PC-3 (cell line): ENCODE measurements around the gene EPRS1. TPM values are rescaled to one million over a fixed set of nuclear protein-coding genes. Genes with fewer than 3 reads are reported as not detected.

Source experiments
- ATAC-seq: fragments of 200-7000 bp; cut with Tn5 transposase; 2 replicates; pipeline ENCODE4 v1.9.1; 2020; ENCODE audit warnings: mild to moderate bottlenecking, moderate library complexity
- BruUV-seq: library from RNA; stranded (reverse); fragments of 400-500 nt; replicated peaks from 2 replicates; lab custom pipeline; 2021; lab: Mats Ljungman, UMichigan
- CTCF ChIA-PET: fragments of 300-600 bp; sonication (Branson Sonifier 250); formaldehyde crosslinking; loops from one replicate; lab custom pipeline; 2022; ENCODE audit warnings: antibody characterized with exemption; lab: Charles Lee
- POLR2A ChIA-PET: fragments of 300-600 bp; sonication (Branson Sonifier 250); formaldehyde crosslinking; loops from one replicate; lab custom pipeline; 2022; ENCODE audit warnings: antibody characterized with exemption; ENCODE audit not compliant: unreplicated experiment; lab: Charles Lee
- DNase-seq: peaks from one replicate; pipeline ENCODE4 v3.0.0-alpha.2; 2015
- H2AFZ ChIP-seq: fragments of 300-600 bp; sonication (generic); 2 replicates; pipeline ENCODE4 v1.6.0; 2016; ENCODE audit warnings: antibody characterized with exemption, low read length
- H3F3A ChIP-seq: fragments of 300-600 bp; sonication (generic); one replicate; pipeline ENCODE4 v1.6.0; 2017; ENCODE audit warnings: antibody characterized with exemption, low read length, control low read depth, mild to moderate bottlenecking; ENCODE audit not compliant: unreplicated experiment
- H3K27ac ChIP-seq: fragments of 300-600 bp; sonication (generic); 2 replicates; pipeline ENCODE4 v1.5.1; 2016; ENCODE audit warnings: mild to moderate bottlenecking, low read length
- H3K27me3 ChIP-seq: fragments of 300-600 bp; sonication (generic); 2 replicates; pipeline ENCODE4 v1.6.1; 2016; ENCODE audit warnings: low read length, mixed read lengths
- H3K36me3 ChIP-seq: fragments of 300-600 bp; sonication (generic); 2 replicates; pipeline ENCODE4 v1.6.1; 2016; ENCODE audit warnings: low read depth, mixed run types, low read length, mixed read lengths
- H3K4me1 ChIP-seq: fragments of 300-600 bp; sonication (generic); 2 replicates; pipeline ENCODE4 v1.5.1; 2016; ENCODE audit warnings: low read length; ENCODE audit not compliant: insufficient read depth
- H3K4me2 ChIP-seq: fragments of 300-600 bp; sonication (generic); 2 replicates; pipeline ENCODE4 v1.6.0; 2016; ENCODE audit warnings: low read length
- H3K4me3 ChIP-seq: fragments of 300-600 bp; sonication (generic); 2 replicates; pipeline ENCODE4 v1.5.1; 2016; ENCODE audit warnings: mild to moderate bottlenecking, low read length, mixed read lengths
- H3K79me2 ChIP-seq: fragments of 300-600 bp; sonication (generic); 2 replicates; pipeline ENCODE4 v1.6.1; 2017; ENCODE audit warnings: low read length, mixed read lengths
- H3K9ac ChIP-seq: fragments of 300-600 bp; sonication (generic); 2 replicates; pipeline ENCODE4 v1.6.0; 2016; ENCODE audit warnings: mild to moderate bottlenecking, low read length
- H3K9me2 ChIP-seq: fragments of 300-600 bp; sonication (generic); replicated peaks from 2 replicates; pipeline ENCODE4 v1.6.1; 2016; ENCODE audit warnings: mixed run types, low read length, mixed read lengths
- H3K9me3 ChIP-seq: fragments of 300-600 bp; sonication (generic); 2 replicates; pipeline ENCODE4 v1.6.1; 2016; ENCODE audit warnings: low read length, mixed read lengths
- H4K20me1 ChIP-seq: fragments of 300-600 bp; sonication (generic); 2 replicates; pipeline ENCODE4 v1.6.1; 2016; ENCODE audit warnings: low read length, mixed read lengths
- EZH2 ChIP-seq: fragments of 300-600 bp; sonication (generic); IDR thresholded peaks from one replicate; pipeline ENCODE4 v1.6.1; 2017; ENCODE audit warnings: antibody characterized with exemption, mild to moderate bottlenecking, low read length; ENCODE audit not compliant: unreplicated experiment
- EZH2phosphoT487 ChIP-seq: fragments of 300-600 bp; sonication (generic); IDR thresholded peaks from 2 replicates; pipeline ENCODE4 v1.6.1; 2018; ENCODE audit warnings: mild to moderate bottlenecking, antibody characterized with exemption, low read length, borderline replicate concordance
- intact Hi-C: fragments of 100-400 bp; cut with micrococcal nuclease; formaldehyde crosslinking; loops from 2 replicates; pipeline ENCODE4 v1.9.0; 2023
- total RNA-seq: library from RNA; depleted of rRNA; stranded (reverse); fragments of >200 nt; gene quantifications from 2 replicates; pipeline ENCODE4 v1.2.3, GENCODE V29; 2014
- TF ChIP-seq, protein P1 (sequence below): fragments of 300-600 bp; sonication (generic); conservative IDR thresholded peaks from 2 replicates; pipeline ENCODE4 v1.5.1; 2017; ENCODE audit warnings: antibody characterized with exemption, low read depth, mild to moderate bottlenecking, low read length

The EPRS1 gene
- total RNA-seq, 1 experiment from 2014 or later, result 226 TPM

DNA sequence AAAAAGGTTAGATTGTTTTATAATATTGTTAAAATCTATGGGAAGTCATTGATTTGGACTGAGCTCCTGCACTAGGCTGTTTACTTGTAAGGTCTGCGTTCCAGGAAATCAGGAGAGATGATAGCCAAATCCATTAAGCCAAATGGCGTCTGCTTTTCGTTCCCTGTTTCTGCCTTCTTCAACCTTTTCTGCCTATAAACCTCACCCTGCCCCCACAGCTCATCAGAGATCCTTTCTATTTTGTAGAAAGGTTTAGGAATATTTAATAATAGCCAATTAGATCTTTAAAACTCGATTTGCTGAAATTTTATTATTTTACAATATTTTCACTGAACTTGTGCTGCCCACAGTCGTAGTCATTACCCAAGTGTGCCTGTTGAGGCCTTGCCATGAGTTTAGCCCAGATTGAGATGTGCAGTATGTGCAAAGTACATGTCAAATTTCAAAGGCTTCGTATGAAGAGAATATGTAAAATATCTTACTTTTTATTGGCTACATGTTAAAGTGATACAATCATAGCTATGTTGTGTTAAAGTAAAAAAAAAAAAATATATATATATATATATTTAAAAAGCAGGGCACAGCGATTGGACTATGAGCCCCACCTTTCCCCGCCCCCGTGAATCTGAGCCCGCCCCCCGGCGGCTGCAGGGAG lies 47.2 kb upstream of the EPRS1 start:
- Histone ChIP-seq H3K27ac (no peak overlapping the region), H3K9ac (no peak overlapping the region), H4K20me1 (no peaks in the 10 kb centered on the region), H3K9me3 (no peaks in the 10 kb centered on the region), H3K79me2 (peaks cover 36% of the 10 kb centered on the region), H3K4me3 (no peak overlapping the region), H3K4me2 (peak overlapping the region; percentile 30), H3F3A (no peaks in the 10 kb centered on the region), H3K36me3 (peaks cover 9% of the 10 kb centered on the region; the same call in 1 of the 2 replicates), H2AFZ (peak overlapping the region; percentile 30; the same call in 1 of the 2 replicates), H3K9me2 (no peaks in the 10 kb centered on the region), H3K4me1 (peaks cover 17% of the 10 kb centered on the region), H3K27me3 (no peaks in the 10 kb centered on the region)
- TF ChIP-seq EZH2phosphoT487 (no peak), EZH2 (no peak)
- TF ChIP-seq, protein P1, sequence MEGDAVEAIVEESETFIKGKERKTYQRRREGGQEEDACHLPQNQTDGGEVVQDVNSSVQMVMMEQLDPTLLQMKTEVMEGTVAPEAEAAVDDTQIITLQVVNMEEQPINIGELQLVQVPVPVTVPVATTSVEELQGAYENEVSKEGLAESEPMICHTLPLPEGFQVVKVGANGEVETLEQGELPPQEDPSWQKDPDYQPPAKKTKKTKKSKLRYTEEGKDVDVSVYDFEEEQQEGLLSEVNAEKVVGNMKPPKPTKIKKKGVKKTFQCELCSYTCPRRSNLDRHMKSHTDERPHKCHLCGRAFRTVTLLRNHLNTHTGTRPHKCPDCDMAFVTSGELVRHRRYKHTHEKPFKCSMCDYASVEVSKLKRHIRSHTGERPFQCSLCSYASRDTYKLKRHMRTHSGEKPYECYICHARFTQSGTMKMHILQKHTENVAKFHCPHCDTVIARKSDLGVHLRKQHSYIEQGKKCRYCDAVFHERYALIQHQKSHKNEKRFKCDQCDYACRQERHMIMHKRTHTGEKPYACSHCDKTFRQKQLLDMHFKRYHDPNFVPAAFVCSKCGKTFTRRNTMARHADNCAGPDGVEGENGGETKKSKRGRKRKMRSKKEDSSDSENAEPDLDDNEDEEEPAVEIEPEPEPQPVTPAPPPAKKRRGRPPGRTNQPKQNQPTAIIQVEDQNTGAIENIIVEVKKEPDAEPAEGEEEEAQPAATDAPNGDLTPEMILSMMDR, result no peak
- ATAC-seq (no peak), DNase-seq (no peak)
- POLR2A ChIA-PET, result interaction anchor here (0.6 to 0.7 kb wide), 3 partner anchors 26 to 1632 kb away, joined by 7 to 14 read pairs (median 8); no protein-coding TSS in a partner anchor
- CTCF ChIA-PET, result no interaction called here
- BruUV-seq, result no TSS peak
- intact Hi-C loops, result loop anchor here (1.0 to 5.0 kb wide), 2 partner anchors 47 to 101 kb away; partner anchors contain the start of gene EPRS1

DNA sequence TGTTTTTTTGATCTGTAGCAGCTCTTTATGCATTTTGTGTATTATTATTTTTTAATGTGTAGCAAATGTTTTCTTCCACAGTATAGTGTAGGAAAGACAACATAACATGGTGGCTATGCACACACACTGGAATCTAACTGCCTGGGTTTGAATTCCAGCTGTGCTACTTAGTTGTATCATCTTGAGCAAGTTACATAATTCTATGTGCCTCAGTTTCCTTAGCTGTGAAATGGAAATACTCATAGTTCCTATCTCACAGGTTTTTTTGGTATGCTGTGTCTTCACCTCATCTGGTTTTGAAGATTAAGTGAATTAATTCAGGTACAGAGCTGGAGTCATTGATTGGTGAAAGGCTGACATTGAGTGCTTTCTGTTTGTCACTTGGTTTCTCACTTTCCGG lies 46.4 kb upstream of the EPRS1 start:
- Histone ChIP-seq H3K4me1 (peaks cover 17% of the 10 kb centered on the region), H3K4me3 (no peak overlapping the region), H4K20me1 (no peaks in the 10 kb centered on the region), H3K9ac (no peak overlapping the region), H3K9me2 (no peaks in the 10 kb centered on the region), H3K79me2 (peaks cover 42% of the 10 kb centered on the region), H3K4me2 (no peak overlapping the region), H2AFZ (no peak overlapping the region), H3K36me3 (peaks cover 4% of the 10 kb centered on the region; the same call in 1 of the 2 replicates), H3K9me3 (no peaks in the 10 kb centered on the region), H3K27me3 (no peaks in the 10 kb centered on the region), H3K27ac (no peak overlapping the region), H3F3A (no peaks in the 10 kb centered on the region)
- BruUV-seq, result no TSS peak
- POLR2A ChIA-PET, result interaction anchor here (0.7 kb wide), 1 partner anchor 168 kb away, joined by 4 read pairs; no protein-coding TSS in a partner anchor
- intact Hi-C loops, result loop anchor here (5.0 kb wide), 1 partner anchor 100 kb away; no protein-coding TSS in a partner anchor
- no peak for TF ChIP-seq EZH2
- TF ChIP-seq, protein P1, result no peak
- CTCF ChIA-PET, result no interaction called here
- DNase-seq (no peak), ATAC-seq (no peak)
